Activated CD4-positive, alpha-beta T cell treated with anti-CD3 and anti-CD28 coated beads, Interleukin-2, amount 50 U/mL, for 4 hours (primary cell): ENCODE results near the gene IRS1.

Experiments
- DNase-seq, 2 experiments: peaks; one replicate each; pipeline ENCODE4 v3.0.0-alpha.2; 2020

IRS1 gene

DNA sequence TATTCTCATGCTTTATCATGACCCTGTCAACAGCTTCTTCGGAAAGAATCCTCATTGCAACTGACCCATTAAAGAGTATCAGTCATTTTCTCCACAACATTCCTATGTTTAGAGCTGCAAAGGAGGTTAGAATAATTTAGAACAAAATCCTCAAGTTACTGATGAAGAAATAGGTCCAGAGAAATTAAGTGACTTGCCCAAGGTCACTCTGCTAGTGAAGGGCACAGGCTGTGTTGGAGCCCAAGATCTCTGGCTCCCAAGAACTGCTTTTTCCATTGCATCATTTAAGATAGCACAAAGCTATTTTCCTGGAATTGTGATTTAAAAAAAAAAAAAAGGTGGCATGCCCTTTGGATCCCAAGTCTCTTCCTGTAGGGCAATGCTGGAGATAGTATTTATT, 9.6 kb downstream of the IRS1 start:
- DNase-seq: no peak

DNA sequence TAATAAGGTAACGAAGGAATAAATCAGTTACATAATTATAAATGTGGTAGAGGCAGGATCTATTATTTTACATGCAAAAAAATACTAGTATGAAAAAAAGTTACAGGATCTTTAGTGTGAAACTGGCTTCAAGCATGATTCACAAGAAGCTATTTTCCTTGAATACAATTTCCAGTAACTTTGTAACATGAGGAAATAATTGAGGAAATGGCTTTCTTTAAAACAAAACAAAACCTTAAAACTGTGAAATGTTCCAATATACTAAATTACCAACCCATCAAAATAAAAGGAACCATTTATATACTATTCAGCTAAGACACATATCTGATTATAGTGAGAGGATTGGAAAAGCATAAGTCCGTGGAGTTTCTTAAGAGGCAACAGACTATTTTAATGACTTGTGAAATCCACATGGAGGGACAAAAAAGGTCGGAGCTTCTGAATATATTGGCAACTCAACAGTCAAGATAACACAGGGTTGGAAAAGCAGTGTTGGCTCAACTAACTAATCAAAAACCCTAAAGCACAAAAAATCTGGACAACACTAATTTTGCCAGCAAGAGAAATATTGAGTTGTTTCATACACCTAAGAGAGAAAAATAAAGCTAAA, 10.6 kb downstream of the IRS1 start:
- DNase-seq: no peak

DNA sequence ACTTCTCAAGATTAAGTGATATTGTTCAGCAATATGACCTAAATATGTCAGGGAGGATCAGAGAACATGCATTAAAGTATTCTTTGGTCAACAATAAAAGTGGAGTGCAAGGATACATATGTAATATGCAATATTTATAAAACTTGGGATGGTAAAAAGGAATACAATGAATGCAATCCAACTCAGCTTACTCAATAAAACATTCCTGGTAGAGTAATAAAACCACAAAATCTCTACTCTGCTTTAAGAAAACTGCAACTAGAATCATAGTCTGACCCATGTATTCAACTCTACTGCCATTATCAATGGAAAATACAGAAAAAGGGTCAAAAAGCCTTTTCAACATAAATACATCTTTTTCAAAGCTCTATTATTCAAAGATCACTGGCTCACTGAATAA, 11.6 kb downstream of the IRS1 start:
- DNase-seq: no peak

DNA sequence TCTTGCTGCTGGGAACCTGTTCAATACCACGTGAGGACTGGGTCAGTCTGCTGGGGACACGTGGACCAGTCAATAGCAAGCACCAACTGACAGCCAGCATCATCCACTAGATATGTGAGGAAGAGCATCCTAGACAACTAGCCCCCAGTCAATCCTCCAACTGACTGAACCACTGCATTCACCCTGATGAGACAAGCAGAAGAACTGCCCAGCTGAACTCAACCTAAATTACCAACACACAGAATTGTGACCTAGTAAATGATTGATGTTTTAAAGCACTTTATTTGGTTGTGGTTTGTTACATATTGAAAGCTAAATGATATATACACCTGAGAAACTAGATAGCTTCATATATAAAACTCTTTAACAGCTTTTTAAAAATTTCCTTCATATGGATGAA, 15.7 kb downstream of the IRS1 start:
- DNase-seq: no peak

DNA sequence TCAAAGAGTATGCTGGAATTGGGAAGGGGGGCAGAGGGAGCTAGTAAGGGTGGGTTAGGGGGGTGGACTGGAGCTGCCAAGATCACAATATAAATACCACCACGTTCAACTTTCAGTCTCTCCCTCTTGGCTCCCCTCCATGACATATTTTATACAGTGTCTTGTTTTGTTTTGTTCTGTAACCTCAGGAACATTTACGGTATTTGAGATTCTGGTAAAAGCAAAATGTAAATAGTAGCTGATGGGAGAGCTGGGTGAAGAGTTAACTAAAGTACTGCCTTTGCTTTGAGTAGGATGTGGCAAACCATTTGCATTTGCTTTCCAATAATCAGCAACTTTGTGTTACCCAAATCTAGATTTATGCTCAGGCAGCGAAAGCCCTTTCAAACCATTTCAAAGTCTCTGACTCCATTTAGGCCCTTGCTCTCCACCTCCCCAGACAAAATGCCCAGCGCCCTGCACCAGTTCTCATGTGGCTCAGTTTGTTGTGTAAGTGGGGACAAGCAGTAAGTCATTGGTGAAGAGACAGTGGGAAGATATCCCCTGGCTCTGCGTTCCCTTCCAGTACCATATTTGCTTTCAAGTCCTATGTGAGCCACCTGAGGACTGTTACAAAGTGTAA, 17.4 kb downstream of the IRS1 start:
- no peak for DNase-seq

GRCh38 chr2:226780431-226780830, 19.2 kb downstream of the IRS1 start:
- no peak for DNase-seq

DNA sequence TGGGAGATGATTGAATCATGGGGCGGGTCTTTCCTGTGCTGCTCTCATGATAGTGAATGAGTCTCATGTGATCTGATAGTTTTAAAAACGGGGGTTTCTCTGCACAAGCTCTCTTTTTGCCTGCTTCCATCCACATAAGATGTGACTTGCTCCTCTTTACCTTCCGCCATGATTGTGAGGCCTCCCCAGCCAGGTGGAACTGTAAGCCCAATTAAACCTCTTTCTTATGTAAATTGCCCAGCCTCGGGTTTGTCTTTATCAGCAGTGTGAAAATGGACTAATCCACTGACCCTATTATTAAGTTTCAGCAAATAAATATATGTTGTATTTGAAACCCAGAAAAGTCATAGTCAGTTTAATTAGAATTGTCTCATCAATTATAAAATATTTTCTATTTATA, 22.0 kb downstream of the IRS1 start:
- no peak for DNase-seq

GRCh38 chr2:226776104-226776503, 23.5 kb downstream of the IRS1 start:
- no peak for DNase-seq

GRCh38 chr2:226775032-226775509, 24.5 kb downstream of the IRS1 start:
- DNase-seq: no peak

GRCh38 chr2:226773291-226773690, 26.3 kb downstream of the IRS1 start:
- no peak for DNase-seq

GRCh38 chr2:226772389-226773179, 27.0 kb downstream of the IRS1 start:
- DNase-seq: no peak

- no peak for DNase-seq
Measured at GRCh38 chr2:226771067-226771466, 28.6 kb downstream of the IRS1 start.

DNA sequence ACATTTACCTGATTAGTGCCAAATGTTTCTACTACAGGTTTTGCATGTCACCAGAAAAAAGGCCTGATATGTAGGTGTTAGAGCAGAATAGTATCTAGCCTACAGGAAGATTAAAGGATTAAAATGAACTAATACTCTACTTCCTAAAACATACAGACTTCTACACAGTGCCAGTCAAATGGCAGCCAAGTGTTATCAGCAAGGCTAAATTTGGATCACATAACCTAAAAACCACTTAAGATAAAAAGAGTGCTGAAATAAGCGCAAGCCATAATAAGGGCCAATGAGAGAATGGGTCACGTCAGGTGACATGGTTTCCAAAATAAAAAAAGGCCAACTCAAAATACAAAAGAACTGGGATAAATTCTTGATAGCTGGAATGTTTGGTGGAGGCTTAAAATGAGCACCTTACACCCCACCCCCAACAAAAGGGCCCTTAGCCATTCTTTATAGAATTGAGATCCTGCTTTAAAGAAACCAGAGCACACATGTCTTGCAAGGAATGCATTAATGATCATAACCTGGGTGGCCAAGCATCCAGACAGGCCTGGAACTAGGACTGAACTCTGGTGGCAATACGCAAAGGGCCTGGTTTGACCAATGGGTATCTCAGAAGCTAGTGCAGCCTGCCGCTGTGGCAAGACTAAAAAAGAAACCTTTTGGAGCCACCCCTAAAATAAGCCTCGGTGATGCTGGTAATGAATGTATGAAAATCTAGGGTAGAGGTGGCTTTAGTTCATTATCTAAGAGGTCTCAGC, 32.4 kb downstream of the IRS1 start:
- no peak for DNase-seq

DNA sequence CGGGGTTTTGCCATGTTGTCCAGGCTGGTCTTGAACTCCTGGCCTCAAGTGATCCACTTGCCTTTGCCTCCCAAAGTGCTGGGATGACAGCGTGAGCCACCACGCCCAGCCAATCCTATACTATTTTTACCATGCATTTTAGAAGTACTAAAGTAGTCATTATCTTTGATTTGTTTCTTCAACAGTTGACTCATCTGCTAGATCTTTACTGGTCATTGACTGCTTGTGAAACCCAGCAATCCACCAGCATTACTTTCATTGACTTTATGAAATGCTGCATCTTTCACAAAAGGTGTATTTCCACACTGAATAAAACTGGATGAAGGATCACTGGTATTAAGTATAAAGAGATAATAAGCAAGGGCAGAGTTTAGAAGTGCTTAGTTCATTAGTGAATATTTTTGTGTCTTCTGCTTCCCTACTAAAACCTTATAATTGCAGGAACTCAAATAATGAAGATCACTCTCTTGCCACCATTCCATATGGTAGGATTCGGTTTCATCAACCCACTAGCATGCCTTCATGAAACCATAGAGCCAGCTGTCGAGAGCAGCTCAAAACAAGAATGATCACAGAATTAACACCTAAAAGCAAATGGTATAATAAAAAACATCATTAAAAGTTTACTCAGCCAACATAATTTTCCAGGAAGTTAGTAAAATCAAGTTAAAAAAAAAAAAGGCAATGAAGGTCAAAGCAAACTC, 33.1 kb downstream of the IRS1 start:
- DNase-seq: no peak

- DNase-seq: no peak
Measured at GRCh38 chr2:226763320-226763719, 36.3 kb downstream of the IRS1 start.

DNA sequence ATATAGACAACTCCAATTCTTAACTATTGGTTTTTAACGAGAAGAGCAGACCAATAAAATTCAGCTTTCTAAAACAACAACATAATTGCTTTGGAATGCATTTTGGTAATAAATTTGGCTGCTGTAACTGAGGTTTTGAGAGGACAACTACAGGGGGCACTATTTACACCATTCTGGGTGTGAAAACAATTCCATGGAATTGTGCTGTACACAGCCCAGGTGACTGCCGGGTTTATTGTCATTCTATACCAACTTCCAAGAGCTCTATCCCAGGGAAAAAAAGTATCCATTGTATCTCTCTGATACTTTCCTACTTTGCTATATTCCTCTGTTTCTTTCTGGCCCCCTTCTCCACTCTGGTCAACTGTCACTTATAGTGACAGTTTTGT, 38.4 kb downstream of the IRS1 start:
- no peak for DNase-seq

- DNase-seq: no peak
Measured at GRCh38 chr2:226760412-226761194, 39.0 kb downstream of the IRS1 start.

DNA sequence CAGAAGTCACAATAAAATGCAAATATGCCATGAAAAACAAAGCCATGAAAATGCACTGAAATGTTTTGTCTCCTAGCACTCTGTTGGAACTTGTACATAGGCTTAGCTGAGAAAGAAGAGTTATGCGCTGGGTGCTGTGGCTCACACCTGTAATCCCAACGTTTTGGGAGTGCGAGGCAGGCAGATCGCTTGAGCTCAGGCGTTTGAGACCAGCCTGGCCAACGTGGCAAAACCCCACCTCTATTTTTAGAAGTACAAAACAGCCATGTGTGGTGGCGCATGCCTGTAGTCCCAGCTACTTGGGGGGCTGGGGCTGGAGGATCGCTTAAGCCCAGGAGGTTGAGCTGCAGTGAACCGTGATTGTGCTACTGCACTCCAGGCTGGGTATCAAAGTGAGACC, 39.9 kb downstream of the IRS1 start:
- DNase-seq: no peak

DNA sequence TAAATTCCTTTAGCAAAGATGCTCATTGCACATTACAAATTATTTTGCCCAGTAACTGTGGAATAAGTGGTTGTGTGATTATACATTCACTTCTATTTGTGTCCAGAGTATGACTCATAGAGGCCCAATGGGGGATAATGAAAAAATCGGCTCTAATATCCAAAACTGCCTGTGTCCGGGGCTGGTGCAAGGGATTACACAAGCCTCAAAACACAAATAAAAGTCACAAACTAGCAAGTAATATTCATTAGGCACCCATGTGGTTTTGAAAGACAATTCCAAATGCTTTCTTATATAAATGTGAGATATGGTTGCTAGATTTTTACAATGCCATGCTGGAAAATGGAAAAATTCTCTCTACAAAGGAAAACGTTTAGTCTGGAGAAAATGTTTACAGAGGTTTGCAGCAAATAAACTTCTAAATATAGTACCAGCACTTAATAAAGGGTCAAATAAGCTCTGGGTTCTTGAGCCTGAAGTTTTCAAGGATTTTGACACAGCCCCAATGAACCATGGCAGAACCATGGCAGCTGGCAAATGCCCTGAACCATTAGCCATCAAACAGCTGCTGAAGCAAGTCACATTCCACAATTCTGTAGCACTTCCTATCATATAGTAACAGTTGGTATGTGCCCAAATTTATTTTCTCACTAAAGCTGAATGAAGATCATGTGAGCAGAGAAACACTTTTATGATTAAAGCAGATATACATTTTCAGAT, 40.5 kb downstream of the IRS1 start:
- DNase-seq: no peak

GRCh38 chr2:226756131-226756530, 43.5 kb downstream of the IRS1 start:
- no peak for DNase-seq

DNA sequence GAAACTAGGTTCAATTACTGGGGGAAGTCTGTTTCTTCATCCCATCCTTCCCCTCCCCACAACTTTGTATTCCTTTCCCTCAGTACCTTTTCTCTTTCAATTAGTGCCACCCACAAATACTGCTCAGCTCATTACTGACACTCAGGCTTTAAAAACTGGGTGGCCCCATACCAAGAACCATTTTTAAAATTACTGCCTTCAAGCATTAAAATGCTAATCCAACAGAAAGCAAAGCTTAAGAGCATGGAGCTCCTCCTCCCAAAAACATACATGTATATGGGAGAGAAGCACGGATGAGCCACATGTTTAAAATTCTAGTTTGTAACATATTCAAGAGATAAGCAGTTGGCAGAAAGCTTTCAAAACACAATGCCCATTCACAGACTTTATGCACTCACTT, 44.0 kb downstream of the IRS1 start:
- DNase-seq: no peak
